Fibroblast of lung (primary cell): ENCODE data around the gene CLECL1.

Source experiments
- EZH2 ChIP-seq: IDR thresholded peaks from 2 replicates; pipeline ENCODE4 v1.5.1; 2012; ENCODE audit warnings: low read length, control low read depth, mild to moderate bottlenecking; ENCODE audit errors: missing control alignments
- TF ChIP-seq, protein P1 (sequence below), 2 donors: IDR thresholded peaks in 1 of 2; conservative IDR thresholded peaks in 1 of 2; 1 replicate in 1 of 2; 2 replicates in 1 of 2; pipeline ENCODE4 v1.5.1; 2011 to 2012; ENCODE audit warnings: low read length in 2 of 2, control low read depth in 1 of 2, inconsistent platforms in 1 of 2, low read depth in 1 of 2, mild to moderate bottlenecking in 1 of 2

DNA sequence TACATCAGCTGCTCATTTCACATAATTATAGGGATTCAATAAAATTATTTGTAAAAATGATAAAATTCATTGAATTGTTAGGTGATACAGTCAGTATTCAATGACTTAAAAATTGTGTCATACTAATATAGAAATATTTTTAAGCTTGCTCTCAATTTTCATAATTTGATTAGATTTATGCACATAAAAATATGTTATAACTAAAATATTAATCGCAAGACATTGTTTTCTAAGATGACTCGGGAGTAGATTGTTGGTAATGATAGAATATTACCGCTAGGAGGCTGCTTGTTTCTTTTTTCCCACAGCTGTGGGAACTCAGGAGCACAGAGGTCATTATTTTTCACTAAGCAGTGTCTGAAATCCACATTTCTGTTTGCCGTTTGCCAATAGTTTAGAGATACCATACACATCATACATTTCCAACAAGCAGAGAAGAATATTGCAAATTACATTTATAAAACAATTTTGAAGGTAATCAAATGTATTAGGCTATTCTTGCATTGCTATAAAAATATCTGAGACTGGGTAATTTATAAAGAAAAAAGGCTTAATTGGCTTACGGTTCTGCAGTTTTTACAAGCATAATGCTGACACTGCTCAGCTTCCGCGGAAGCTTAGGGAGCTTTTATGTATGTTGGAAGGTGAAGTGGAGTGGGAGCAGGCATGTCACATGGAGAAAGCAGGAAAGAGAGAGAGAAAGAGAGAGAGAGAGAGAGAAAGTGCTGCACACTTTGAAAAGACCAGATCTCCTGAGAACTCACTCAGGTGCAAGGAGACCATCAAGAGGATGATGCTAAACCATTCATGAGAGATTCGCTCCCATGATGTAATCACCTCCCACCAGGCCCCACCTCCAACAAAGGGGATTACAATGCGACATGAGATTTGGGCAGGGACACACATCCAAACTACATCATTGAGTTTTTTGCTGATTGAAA lies 18.6 kb upstream of the CLECL1 start:
- TF ChIP-seq, protein P1, sequence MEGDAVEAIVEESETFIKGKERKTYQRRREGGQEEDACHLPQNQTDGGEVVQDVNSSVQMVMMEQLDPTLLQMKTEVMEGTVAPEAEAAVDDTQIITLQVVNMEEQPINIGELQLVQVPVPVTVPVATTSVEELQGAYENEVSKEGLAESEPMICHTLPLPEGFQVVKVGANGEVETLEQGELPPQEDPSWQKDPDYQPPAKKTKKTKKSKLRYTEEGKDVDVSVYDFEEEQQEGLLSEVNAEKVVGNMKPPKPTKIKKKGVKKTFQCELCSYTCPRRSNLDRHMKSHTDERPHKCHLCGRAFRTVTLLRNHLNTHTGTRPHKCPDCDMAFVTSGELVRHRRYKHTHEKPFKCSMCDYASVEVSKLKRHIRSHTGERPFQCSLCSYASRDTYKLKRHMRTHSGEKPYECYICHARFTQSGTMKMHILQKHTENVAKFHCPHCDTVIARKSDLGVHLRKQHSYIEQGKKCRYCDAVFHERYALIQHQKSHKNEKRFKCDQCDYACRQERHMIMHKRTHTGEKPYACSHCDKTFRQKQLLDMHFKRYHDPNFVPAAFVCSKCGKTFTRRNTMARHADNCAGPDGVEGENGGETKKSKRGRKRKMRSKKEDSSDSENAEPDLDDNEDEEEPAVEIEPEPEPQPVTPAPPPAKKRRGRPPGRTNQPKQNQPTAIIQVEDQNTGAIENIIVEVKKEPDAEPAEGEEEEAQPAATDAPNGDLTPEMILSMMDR (conservative IDR thresholded peaks at IDR 0.05 in 1 of 2, IDR thresholded peaks at IDR 0.05 in 1 of 2; ENCODE audit: low read depth in 1 of 2, low read length in 2 of 2): peak in 1 of 2 donors; percentile 37
- TF ChIP-seq EZH2: no peak
